GM19324 (cell line): ENCODE results near the gene TSPAN12.

ENCODE experiments used
- ATAC-seq: cut with Tn5 transposase; IDR thresholded peaks from one replicate; pipeline ENCODE4 v1.9.1; 2021; ENCODE audit warnings: mild to moderate bottlenecking, moderate library complexity; ENCODE audit not compliant: unreplicated experiment, low FRiP score

Gene TSPAN12

GRCh38 chr7:120774481-120774880 lies 83.5 kb downstream of the TSPAN12 start:
- no peak for ATAC-seq

- no peak for ATAC-seq
Measured at GRCh38 chr7:120770206-120770605, 87.7 kb downstream of the TSPAN12 start.

GRCh38 chr7:120760851-120761250 lies 97.1 kb downstream of the TSPAN12 start:
- no peak for ATAC-seq

- no peak for ATAC-seq
Measured at GRCh38 chr7:120760050-120760449, 97.9 kb downstream of the TSPAN12 start.

- no peak for ATAC-seq
Measured at GRCh38 chr7:120743128-120743527, 114.8 kb downstream of the TSPAN12 start.

- ATAC-seq: no peak
Measured at GRCh38 chr7:120742372-120742771, 115.6 kb downstream of the TSPAN12 start.

- no peak for ATAC-seq
Measured at GRCh38 chr7:120741371-120742042, 116.4 kb downstream of the TSPAN12 start.

GRCh38 chr7:120740348-120740747 lies 117.6 kb downstream of the TSPAN12 start:
- no peak for ATAC-seq

GRCh38 chr7:120738816-120739215 lies 119.1 kb downstream of the TSPAN12 start:
- no peak for ATAC-seq
